ENCODE measurements around the gene RNF111. TPM values are rescaled to one million over a fixed set of nuclear protein-coding genes. Genes with fewer than 3 reads are reported as not detected.
A peak's percentile ranks its signal among the peaks of the same experiment; 100 is the strongest.

The RNF111 gene
- total and polyA plus RNA-seq, 10 of the 15 experiments (the other 5 are each of a cell fraction or from before 2014, with no cell fraction given): 8.6 to 34.7 (median 15.7) TPM

DNA sequence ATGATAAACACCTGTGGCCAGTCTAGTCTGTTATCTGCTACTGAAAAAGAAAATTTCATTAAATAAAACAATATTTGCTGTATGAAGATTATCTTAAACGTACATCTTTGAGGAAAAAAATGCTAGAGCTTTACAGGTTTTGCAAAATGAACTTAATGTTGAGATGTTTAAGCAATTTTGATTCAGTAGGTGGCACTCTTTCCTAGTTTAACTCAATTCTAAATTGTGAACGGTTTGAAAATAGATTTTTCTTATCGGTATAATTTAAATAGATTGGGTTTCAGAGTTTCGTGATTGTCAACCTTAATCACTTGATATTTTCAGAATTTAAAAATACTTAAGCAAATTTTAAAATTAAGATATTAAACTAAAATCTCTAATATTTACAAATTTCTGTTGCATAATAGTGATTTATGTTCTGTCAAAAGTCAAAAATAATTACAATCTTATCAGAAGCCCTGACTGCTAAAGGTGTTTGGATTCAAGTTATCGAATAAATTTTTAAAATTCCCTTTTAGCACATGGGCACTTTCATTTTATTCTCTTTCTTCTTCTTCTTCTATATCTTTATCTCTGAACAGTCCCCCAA lies 7.0 kb upstream of the RNF111 start (continued):
- TF ChIP-seq, protein P1, sequence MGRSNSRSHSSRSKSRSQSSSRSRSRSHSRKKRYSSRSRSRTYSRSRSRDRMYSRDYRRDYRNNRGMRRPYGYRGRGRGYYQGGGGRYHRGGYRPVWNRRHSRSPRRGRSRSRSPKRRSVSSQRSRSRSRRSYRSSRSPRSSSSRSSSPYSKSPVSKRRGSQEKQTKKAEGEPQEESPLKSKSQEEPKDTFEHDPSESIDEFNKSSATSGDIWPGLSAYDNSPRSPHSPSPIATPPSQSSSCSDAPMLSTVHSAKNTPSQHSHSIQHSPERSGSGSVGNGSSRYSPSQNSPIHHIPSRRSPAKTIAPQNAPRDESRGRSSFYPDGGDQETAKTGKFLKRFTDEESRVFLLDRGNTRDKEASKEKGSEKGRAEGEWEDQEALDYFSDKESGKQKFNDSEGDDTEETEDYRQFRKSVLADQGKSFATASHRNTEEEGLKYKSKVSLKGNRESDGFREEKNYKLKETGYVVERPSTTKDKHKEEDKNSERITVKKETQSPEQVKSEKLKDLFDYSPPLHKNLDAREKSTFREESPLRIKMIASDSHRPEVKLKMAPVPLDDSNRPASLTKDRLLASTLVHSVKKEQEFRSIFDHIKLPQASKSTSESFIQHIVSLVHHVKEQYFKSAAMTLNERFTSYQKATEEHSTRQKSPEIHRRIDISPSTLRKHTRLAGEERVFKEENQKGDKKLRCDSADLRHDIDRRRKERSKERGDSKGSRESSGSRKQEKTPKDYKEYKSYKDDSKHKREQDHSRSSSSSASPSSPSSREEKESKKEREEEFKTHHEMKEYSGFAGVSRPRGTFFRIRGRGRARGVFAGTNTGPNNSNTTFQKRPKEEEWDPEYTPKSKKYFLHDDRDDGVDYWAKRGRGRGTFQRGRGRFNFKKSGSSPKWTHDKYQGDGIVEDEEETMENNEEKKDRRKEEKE (IDR thresholded peaks at IDR 0.05): no peak
- TF ChIP-seq RAD21 (IDR thresholded peaks at IDR 0.05; ENCODE audit: insufficient read depth, low read depth, low read length) (peak; percentile 67), SMC3 (IDR thresholded peaks at IDR 0.05; ENCODE audit: borderline replicate concordance, low read length) (peak; percentile 33; the same call in 1 of the 2 replicates), EP300 (IDR thresholded peaks at IDR 0.05; ENCODE audit: borderline replicate concordance in 1 of 2, control insufficient read depth in 1 of 2, low read depth in 2 of 2, low read length in 2 of 2) (no peak), KAT2A (conservative IDR thresholded peaks at IDR 0.05; ENCODE audit: control insufficient read depth, low read depth, low read length) (no peak), ZNF24 (IDR thresholded peaks at IDR 0.05) (no peak)

GRCh38 chr15:58981808-58982475 lies 5.5 kb upstream of the RNF111 start:
- Histone ChIP-seq H3K4me2 (ENCODE audit: control insufficient read depth, insufficient read depth) (peak overlapping the region; percentile 80), H4K20me1 (ENCODE audit: control insufficient read depth, insufficient read depth) (no peaks in the 10 kb centered on the region), H3K79me2 (ENCODE audit: control insufficient read depth, insufficient read depth, low read length) (no peaks in the 10 kb centered on the region), H3K4me3 (peak overlapping the region; percentile 37; the same call in 1 of the 2 replicates), H2AFZ (ENCODE audit: control insufficient read depth, low read depth, low read length) (peak overlapping the region; percentile 79), H3K27ac (ENCODE audit: control insufficient read depth, insufficient read depth) (peak overlapping the region; percentile 76), H3K36me3 (ENCODE audit: control insufficient read depth in 2 of 2, insufficient read depth in 2 of 2, low read length in 1 of 2) (no peaks in the 10 kb centered on the region), H3K9me3 (replicated peaks; ENCODE audit: control insufficient read depth, insufficient read depth, low read length) (no peaks in the 10 kb centered on the region), H3K27me3 (replicated peaks in 1 of 2; ENCODE audit: control insufficient read depth in 2 of 2, insufficient read depth in 2 of 2, low read length in 1 of 2) (no peaks in the 10 kb centered on the region), H3K4me1 (ENCODE audit: control insufficient read depth, insufficient read depth, low read length) (peaks cover 24% of the 10 kb centered on the region), H3K9ac (ENCODE audit: control insufficient read depth, insufficient read depth, low read length) (peak overlapping the region; percentile 52)
- peak; percentile 62 for FAIRE-seq
- intact Hi-C loops (cut with micrococcal nuclease; ENCODE audit: unreplicated experiment): loop anchor here (2.0 to 10.0 kb wide), 3 partner anchors 263 to 511 kb away; no protein-coding TSS in a partner anchor
- ATAC-seq: peak; percentile 17
- SMC1A ChIA-PET (ENCODE audit: uncharacterized antibody, unreplicated experiment): interaction anchor here (0.7 to 1.8 kb wide), 10 partner anchors 76 to 547 kb away, joined by 3 to 6 read pairs (median 3); no protein-coding TSS in a partner anchor
- CTCF ChIA-PET: interaction anchor here (1.1 to 1.3 kb wide), 2 partner anchors 75 to 511 kb away, joined by 3 read pairs; no protein-coding TSS in a partner anchor
- in situ Hi-C loops (cut with MboI): loop anchor here (5.0 kb wide), 1 partner anchor 510 kb away; no protein-coding TSS in a partner anchor
- RAD21 ChIA-PET (ENCODE audit: unreplicated experiment): interaction anchor here (0.8 to 1.7 kb wide), 4 partner anchors 71 to 547 kb away, joined by 3 to 5 read pairs (median 3); no protein-coding TSS in a partner anchor
- no TSS peak for BruUV-seq (replicated peaks)
- no peak for DNase-seq (ENCODE audit: low read depth, low spot score)
- POLR2A ChIA-PET: interaction anchor here (0.6 to 1.0 kb wide), 3 partner anchors 18 to 431 kb away, joined by 3 to 6 read pairs (median 3); no protein-coding TSS in a partner anchor
- TF ChIP-seq TCF7 (IDR thresholded peaks at IDR 0.05; ENCODE audit: borderline replicate concordance) (peak; percentile 56; the same call in 1 of the 2 replicates), ZNF274 (IDR thresholded peaks at IDR 0.05; ENCODE audit: insufficient read depth, insufficient read length) (no peak), RUNX3 (IDR thresholded peaks at IDR 0.05; ENCODE audit: low read length) (peak; percentile 78), IKZF2 (IDR thresholded peaks at IDR 0.05) (0 out of 4 replicates have a peak, but pooled peaks of 1 of the 2 experiments have one; percentile 13), NFIC (IDR thresholded peaks at IDR 0.05; ENCODE audit: low read depth, low read length) (0 out of 2 replicates have a peak, but pooled peaks have one; percentile 36)
- TF ChIP-seq, protein P2, sequence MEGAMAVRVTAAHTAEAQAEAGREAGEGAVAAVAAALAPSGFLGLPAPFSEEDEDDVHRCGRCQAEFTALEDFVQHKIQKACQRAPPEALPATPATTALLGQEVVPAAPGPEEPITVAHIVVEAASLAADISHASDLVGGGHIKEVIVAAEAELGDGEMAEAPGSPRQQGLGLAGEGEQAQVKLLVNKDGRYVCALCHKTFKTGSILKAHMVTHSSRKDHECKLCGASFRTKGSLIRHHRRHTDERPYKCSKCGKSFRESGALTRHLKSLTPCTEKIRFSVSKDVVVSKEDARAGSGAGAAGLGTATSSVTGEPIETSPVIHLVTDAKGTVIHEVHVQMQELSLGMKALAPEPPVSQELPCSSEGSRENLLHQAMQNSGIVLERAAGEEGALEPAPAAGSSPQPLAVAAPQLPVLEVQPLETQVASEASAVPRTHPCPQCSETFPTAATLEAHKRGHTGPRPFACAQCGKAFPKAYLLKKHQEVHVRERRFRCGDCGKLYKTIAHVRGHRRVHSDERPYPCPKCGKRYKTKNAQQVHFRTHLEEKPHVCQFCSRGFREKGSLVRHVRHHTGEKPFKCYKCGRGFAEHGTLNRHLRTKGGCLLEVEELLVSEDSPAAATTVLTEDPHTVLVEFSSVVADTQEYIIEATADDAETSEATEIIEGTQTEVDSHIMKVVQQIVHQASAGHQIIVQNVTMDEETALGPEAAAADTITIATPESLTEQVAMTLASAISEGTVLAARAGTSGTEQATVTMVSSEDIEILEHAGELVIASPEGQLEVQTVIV (IDR thresholded peaks at IDR 0.05; ENCODE audit: borderline replicate concordance, partially characterized antibody): no peak
- TF ChIP-seq, protein P3, sequence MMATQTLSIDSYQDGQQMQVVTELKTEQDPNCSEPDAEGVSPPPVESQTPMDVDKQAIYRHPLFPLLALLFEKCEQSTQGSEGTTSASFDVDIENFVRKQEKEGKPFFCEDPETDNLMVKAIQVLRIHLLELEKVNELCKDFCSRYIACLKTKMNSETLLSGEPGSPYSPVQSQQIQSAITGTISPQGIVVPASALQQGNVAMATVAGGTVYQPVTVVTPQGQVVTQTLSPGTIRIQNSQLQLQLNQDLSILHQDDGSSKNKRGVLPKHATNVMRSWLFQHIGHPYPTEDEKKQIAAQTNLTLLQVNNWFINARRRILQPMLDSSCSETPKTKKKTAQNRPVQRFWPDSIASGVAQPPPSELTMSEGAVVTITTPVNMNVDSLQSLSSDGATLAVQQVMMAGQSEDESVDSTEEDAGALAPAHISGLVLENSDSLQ (IDR thresholded peaks at IDR 0.05): peak; percentile 59; the same call in 1 of the 2 replicates
- WGBS (ENCODE audit: insufficient coverage, insufficient replicate concordance, low lambda C conversion rate, missing lambda C conversion rate): 38% methylated on average over 5 of the region's 6 CpGs

Measured in GM12878 (cell line).